Smooth muscle cell (in vitro differentiated cells): ENCODE data around the gene HORMAD2. TPM values are rescaled to one million over a fixed set of nuclear protein-coding genes. Genes with fewer than 3 reads are reported as not detected.

ENCODE experiments used
- DNase-seq: peaks from one replicate; lab custom pipeline; 2025; ENCODE audit not compliant: unreplicated experiment; lab: John Stamatoyannopoulos, UW
- H2AFZ ChIP-seq: fragments of 200-600 bp; sonication (generic); 2 replicates; pipeline ENCODE4 v1.6.0; 2016; ENCODE audit warnings: antibody characterized with exemption, low read depth, mild to moderate bottlenecking
- H3F3A ChIP-seq: fragments of 200-600 bp; sonication (generic); 2 replicates; pipeline ENCODE4 v1.6.0; 2017; ENCODE audit warnings: antibody characterized with exemption, low read depth
- H3K27ac ChIP-seq: fragments of 200-600 bp; sonication (generic); 2 replicates; pipeline ENCODE4 v1.5.1; 2016; ENCODE audit warnings: low read depth, mild to moderate bottlenecking
- H3K27me3 ChIP-seq: fragments of 200-600 bp; sonication (generic); 2 replicates; pipeline ENCODE4 v1.6.1; 2016; ENCODE audit warnings: low read depth, mild to moderate bottlenecking
- H3K36me3 ChIP-seq: fragments of 200-600 bp; sonication (generic); 2 replicates; pipeline ENCODE4 v1.5.1; 2016; ENCODE audit warnings: low read depth
- H3K4me1 ChIP-seq: fragments of 200-600 bp; sonication (generic); 2 replicates; pipeline ENCODE4 v1.5.1; 2016; ENCODE audit warnings: low read depth
- H3K4me2 ChIP-seq: fragments of 200-600 bp; sonication (generic); 2 replicates; pipeline ENCODE4 v1.6.0; 2016; ENCODE audit warnings: mild to moderate bottlenecking
- H3K4me3 ChIP-seq: fragments of 200-600 bp; sonication (generic); 2 replicates; pipeline ENCODE4 v1.5.1; 2016; ENCODE audit warnings: mild to moderate bottlenecking
- H3K79me2 ChIP-seq: fragments of 200-600 bp; sonication (generic); 2 replicates; pipeline ENCODE4 v1.6.0; 2016; ENCODE audit warnings: low read depth, mild to moderate bottlenecking
- H3K9ac ChIP-seq: fragments of 200-600 bp; sonication (generic); 2 replicates; pipeline ENCODE4 v1.6.0; 2016; ENCODE audit warnings: low read depth
- H3K9me3 ChIP-seq: fragments of 200-600 bp; sonication (generic); replicated peaks from 2 replicates; pipeline ENCODE4 v1.5.1; 2016; ENCODE audit warnings: low read depth
- H4K20me1 ChIP-seq: fragments of 200-600 bp; sonication (generic); 2 replicates; pipeline ENCODE4 v1.6.0; 2016; ENCODE audit warnings: low read depth
- CTCF ChIP-seq: fragments of 200-600 bp; sonication (generic); IDR thresholded peaks from 2 replicates; pipeline ENCODE4 v1.5.1; 2017; ENCODE audit warnings: borderline replicate concordance, mild to moderate bottlenecking, antibody characterized with exemption; ENCODE audit not compliant: insufficient read depth, poor library complexity, severe bottlenecking
- WGBS: methylation state at CpG from one replicate; pipeline ENCODE4 v1.1.7; 2016; ENCODE audit warnings: low lambda C conversion rate; 5-methylcytosine and 5-hydroxymethylcytosine counted together
- polyA plus RNA-seq: library from polyadenylated mRNA; unstranded; fragments of >200 nt; fragmentation: Nextera tagmentation; extraction: Ambion mirVana; gene quantifications from 2 replicates; pipeline ENCODE4 v1.2.1, GENCODE V29; 2016
- total RNA-seq: library from RNA; depleted of rRNA; stranded (reverse); fragments of >200 nt; gene quantifications from 2 replicates; pipeline ENCODE4 v1.2.3, GENCODE V29; 2014

The HORMAD2 gene, protein sequence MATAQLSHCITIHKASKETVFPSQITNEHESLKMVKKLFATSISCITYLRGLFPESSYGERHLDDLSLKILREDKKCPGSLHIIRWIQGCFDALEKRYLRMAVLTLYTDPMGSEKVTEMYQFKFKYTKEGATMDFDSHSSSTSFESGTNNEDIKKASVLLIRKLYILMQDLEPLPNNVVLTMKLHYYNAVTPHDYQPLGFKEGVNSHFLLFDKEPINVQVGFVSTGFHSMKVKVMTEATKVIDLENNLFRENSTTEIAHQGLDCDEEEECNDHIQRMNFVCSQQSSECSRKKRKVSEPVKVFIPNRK
- total RNA-seq (1.4 TPM in 1 of 2 replicates, not detected in the other), polyA plus RNA-seq (not detected in 2 replicates)

GRCh38 chr22:30079952-30080533 is at the start of gene HORMAD2:
Gene HORMAD2, plus strand, starts transcription at chr22:30080464. Its CDS starts 13,489 bp downstream, at chr22:30093953.
- peak within 1 kb of the TSS; percentile 96 for H3K4me2 ChIP-seq
- peak within 1 kb of the TSS; percentile 91 for H2AFZ ChIP-seq
- no peaks in the 10 kb centered on the region for H3K9me3 ChIP-seq
- no peaks in the 10 kb centered on the region for H3K79me2 ChIP-seq
- H3K27me3 ChIP-seq = peaks cover 13% of the 10 kb centered on the region
- no peaks in the 10 kb centered on the region for H4K20me1 ChIP-seq
- no peaks in the 10 kb centered on the region for H3F3A ChIP-seq
- peak within 1 kb of the TSS; percentile 58 for H3K4me3 ChIP-seq
- no peak for TF ChIP-seq CTCF
- 19% methylated on average over 33 of the region's 53 CpGs for WGBS
- DNase-seq = peak; percentile 7
- no peak within 1 kb of the TSS for H3K27ac ChIP-seq
- peak within 1 kb of the TSS; percentile 70 for H3K9ac ChIP-seq
- H3K4me1 ChIP-seq = no peaks in the 10 kb centered on the region
- H3K36me3 ChIP-seq = no peaks in the 10 kb centered on the region

DNA sequence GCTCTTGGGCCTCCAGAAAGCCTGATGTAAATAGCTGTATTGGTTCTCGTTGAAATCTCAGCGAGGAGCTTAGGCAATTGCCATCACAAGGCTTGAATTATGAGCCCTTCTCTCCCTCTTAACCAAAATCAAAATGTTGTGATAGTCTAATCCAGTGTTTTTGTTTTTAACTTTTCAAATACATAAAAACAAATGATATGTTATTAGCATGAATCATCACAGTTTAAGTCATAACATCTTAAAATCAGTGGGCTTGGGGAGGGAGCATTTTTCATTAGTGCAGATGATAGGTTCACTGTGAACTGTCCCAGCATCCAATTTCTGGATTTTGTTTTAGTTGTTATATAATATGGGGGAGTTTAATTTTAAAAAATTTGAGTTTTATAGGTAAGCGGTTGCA is 48.9 kb upstream of the HORMAD2 start:
- H3K9ac ChIP-seq = no peak overlapping the region

GRCh38 chr22:30031764-30032455 is 48.4 kb upstream of the HORMAD2 start:
- H3K27me3 ChIP-seq = no peaks in the 10 kb centered on the region
- H3K4me1 ChIP-seq = peaks cover 2% of the 10 kb centered on the region
- no peak overlapping the region for H3K9ac ChIP-seq
- DNase-seq = no peak
- no peak overlapping the region for H2AFZ ChIP-seq
- no peak overlapping the region for H3K4me2 ChIP-seq
- no peaks in the 10 kb centered on the region for H4K20me1 ChIP-seq
- no peak overlapping the region for H3K27ac ChIP-seq
- 98% methylated on average over 2 of the region's 2 CpGs for WGBS
- H3K9me3 ChIP-seq = no peaks in the 10 kb centered on the region
- no peaks in the 10 kb centered on the region for H3K36me3 ChIP-seq
- H3K79me2 ChIP-seq = no peaks in the 10 kb centered on the region
- no peaks in the 10 kb centered on the region for H3F3A ChIP-seq
- TF ChIP-seq CTCF = no peak
- H3K4me3 ChIP-seq = no peak overlapping the region

More for the DNA sequence above, 48.9 kb upstream of the HORMAD2 start:
- WGBS = 96% methylated on average over 3 of the region's 3 CpGs
- Histone ChIP-seq H3K27me3 (no peaks in the 10 kb centered on the region), H3K36me3 (no peaks in the 10 kb centered on the region), H3F3A (no peaks in the 10 kb centered on the region), H4K20me1 (no peaks in the 10 kb centered on the region), H2AFZ (no peak overlapping the region), H3K27ac (no peak overlapping the region), H3K4me3 (no peak overlapping the region), H3K9me3 (no peaks in the 10 kb centered on the region), H3K4me2 (no peak overlapping the region), H3K79me2 (no peaks in the 10 kb centered on the region), H3K4me1 (no peaks in the 10 kb centered on the region)
- DNase-seq = no peak
- no peak for TF ChIP-seq CTCF
